GM18907 (cell line): ENCODE data around the gene PTPRD.
"Not testable (repeated sequence)": the region's sequence is repeated elsewhere in the genome, so short reads cannot be mapped to it uniquely, and the experiment has no call there.

Source experiments
- ATAC-seq: cut with Tn5 transposase; IDR thresholded peaks from one replicate; pipeline ENCODE4 v1.9.1; 2021; ENCODE audit warnings: mild to moderate bottlenecking, moderate library complexity; ENCODE audit not compliant: unreplicated experiment

The PTPRD gene

DNA sequence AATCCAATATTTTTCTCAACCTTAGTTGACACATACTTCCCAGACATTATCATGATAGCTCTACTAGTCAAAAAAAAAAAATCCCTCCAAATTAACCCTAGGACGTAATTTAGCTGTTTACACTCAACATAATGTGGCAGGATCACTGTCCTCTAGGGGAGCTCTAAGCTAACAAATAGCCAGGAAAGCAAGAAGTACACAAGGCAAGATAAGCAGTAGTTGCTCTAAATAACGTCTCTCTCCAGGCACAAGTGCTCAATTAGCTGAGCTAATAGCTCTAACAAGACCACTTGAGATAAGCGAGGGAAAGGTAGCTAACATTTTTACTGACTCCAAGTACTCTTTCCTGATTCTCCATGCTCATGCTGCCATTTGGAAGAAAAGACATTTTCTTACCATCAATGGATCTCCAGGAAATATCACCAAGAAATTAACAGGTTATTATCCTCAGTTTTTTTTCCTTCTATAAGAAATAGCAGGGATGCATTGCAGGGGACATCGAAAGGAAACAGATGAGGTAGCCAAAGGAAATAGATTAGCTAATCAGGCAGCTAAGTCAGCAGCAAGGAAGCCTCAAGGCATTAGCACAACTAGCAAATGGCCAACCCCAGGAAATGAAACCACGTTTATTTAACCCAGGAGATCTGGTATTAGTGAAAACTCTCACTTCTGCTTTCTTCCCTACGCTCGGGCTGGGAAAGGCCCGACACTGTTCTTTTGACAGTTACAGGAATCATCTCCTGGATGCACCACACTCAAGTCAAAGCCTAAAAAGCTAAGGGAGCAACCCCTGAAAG, 614.1 kb downstream of the PTPRD start:
- ATAC-seq: peak; percentile 83

DNA sequence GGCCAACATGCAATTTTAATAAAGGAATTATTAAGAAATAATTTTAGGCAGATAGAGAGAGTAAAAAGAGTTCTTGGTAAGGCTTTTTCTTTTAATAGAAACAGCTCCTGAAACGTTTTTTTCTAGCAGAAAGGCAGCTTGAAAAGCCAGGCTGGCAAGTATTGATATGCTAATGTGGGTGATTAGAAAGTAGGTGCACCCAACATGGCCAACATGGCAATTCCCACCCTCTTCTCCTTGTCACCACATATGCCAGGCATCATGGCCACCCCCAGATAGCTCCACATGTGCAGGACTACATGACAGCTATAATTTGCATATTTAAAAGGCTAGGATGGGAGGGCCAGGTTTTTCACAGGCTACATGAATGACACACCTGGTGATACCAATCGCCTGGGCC, 615.2 kb downstream of the PTPRD start:
- no peak for ATAC-seq

DNA sequence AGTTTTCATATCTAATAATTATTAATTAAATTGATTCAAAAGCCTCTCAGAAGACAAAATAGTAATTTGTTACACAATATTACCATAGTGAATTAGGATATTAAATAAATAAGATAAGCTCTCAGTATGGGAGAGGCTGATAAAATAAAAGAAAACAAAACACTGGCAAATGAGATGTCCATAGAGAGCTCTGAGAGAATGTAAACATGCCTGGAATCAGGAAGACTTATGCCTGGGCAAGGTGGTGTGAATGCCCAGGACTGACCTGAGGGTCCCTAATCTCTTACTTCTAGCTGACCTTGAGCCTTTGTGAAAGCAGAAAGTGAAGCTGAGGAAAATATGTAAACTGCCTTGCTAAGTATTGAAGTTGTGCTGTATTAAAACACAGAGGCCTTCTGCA, 616.5 kb downstream of the PTPRD start:
- ATAC-seq: no peak

DNA sequence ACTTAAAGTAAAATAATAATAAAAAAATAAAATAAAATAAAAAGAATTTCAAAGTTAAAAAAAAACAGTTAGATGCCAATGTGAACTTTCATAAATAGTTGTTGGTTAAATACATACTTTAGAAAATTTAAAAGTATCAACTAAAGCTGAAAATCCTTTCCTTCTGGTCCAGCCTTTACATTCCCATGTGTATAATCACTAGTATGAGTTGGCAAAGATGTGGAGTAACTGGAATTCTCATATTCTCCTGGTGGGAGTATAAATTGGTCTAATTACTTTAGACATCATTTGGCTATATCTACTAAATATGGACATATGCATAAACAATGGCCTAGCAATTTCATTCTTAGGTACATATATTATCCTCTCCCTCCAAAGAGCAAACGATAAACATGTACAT, 619.9 kb downstream of the PTPRD start:
- ATAC-seq: no peak

DNA sequence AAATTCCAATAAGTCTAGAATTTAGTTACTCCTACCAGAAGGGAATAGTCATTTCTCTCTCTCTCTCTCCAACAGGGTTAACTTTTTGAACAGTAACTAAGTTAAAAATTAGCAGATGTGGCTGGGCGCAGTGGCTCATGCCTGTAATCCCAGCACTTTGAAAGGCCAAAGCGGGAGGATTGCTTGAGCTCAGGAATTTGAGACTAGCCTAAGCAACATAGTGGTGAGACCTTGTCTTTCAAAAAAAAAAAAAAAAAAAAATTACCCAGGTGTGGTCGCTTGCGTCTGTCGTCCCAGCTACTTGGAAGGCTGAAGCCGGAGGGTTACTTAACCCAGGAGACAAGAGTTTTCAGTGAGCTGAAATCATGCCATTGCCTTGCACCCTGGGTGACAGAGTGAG, 639.7 kb downstream of the PTPRD start:
- no peak for ATAC-seq

DNA sequence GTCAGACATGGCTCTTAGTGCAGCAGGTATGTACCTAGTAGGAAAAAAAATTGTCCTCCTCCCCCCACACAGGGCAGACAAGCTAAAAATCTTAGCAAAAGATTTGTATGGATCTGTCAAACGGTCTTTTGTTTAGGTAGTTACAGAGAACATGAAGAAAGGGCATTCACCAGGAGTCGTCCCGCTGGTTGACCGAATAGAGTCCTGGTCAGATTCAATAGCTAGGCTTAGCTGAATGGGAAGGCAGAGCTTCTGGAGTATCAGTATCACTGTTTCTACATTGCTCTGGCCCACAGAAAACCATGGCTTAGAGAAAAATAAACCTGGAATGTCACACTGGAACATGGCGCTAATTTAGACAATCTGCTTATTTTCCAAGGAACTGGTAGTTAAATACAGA, 642.3 kb downstream of the PTPRD start:
- no peak for ATAC-seq

DNA sequence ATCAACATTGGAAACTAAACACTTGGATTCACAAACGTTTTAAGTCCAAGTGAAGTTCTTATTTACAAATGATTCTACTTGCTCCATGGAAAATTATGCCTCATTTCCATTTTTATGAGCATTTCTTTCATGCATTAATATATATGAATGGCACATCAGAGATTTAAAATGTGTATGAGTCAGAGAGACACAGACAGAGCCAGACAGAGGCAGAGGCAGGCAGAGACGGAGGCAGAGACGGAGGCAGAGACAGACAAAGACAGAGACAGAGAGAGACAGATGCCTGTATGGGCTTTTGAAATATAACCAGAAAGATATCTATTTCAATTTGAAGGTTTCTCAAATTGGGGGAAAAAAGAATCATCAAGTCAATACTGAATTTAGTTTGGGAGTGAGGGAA, 649.0 kb downstream of the PTPRD start:
- ATAC-seq: no peak

DNA sequence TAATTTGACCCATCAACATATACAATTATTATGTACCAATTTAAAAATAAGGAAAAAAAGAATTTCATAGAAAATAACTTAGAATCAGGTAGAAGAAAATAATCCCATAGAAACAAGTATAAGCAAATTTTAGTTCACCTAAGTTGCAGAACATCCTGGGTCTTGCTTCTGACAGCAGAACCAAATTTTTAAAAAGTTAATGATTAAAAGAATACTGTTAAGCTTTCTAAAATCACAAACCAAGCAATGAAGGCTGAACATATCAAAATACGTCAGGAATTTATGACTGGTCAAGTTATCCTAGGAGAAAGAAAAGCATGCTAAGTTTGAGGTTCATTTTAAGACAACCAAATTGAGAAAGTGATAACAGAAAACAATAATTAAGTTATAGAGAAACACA, 650.9 kb downstream of the PTPRD start:
- ATAC-seq: no peak

DNA sequence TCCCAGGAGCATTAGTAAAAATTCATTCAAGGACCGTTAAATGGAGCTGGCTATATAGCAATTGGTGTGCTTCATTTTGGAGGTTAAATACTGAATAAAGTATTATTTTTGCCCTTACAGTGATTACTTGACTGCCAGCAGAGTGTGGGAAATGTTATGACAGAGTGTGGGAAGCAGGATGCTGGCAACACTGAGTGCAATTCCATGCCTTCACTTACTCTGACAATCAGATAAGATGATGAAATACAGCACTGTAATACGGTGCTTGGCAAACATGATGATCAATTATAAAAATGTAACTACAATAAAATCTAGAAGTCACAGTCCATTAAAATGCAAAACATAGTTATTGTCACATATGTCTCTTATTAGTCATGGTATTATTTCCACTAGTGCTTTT, 651.3 kb downstream of the PTPRD start:
- ATAC-seq: no peak

DNA sequence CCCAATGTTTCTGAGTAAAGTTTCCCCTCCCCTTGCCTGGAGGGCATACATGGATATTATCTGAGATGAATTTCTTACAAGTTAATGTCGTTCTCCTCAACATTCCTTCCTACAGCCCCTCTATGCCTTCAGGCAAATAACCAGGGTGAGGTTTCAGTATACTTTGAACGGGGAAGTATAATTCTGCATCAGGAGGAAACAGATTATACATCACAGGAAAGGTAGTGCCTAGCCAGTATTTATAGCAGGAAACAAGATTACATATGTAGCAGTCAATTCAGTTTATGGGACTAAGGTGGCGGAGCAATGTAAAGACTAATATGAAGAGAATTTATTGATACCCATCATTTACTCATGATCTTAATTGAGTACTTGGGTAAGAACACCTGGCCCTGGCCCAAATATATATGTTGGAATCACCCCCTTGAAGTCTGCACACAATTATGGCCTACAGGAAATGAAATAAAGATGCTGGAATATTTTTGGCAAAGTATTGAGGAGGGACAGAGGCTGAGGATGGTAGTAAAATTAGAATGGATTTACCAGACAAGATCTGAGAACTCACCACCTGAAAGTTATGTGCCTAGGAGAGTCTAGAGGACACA, 661.1 kb downstream of the PTPRD start:
- no peak for ATAC-seq

DNA sequence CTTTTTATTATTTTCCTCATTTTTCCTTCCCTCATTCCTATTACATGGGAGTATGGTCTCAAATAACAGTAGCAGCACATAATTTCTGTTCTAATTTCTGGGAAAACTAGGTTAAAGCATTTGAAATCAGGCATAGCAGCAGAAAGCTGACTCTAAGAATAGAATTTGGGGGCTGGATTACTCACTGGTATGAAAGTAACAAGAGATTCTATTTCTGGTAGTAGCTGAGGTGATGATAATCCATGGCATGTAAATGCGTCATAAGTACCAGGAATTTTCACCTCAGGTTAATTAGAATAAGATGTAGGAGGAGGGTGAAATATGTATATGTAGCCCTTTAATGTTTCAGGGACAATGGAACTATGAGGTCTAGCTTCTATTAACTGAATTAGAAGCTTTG, 662.0 kb downstream of the PTPRD start:
- no peak for ATAC-seq

DNA sequence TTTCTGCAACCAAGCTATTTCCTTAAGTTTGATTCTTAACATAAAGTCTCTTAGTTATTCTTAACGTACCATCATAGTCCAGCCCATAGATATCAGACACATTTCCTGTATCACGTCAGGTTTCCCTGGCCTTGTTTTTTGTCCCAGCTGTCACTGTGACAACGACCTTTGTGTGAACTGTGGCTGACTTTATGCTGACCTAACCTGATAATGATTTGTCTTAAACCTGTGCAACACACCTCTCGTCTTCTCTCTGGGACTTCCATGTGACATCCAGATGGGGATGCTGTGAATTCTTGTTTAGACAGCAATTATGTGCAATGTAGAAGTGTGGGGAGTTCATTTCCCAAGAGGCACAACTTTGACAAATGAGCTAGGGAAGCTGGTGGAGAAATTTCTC, 662.8 kb downstream of the PTPRD start:
- ATAC-seq: no peak

DNA sequence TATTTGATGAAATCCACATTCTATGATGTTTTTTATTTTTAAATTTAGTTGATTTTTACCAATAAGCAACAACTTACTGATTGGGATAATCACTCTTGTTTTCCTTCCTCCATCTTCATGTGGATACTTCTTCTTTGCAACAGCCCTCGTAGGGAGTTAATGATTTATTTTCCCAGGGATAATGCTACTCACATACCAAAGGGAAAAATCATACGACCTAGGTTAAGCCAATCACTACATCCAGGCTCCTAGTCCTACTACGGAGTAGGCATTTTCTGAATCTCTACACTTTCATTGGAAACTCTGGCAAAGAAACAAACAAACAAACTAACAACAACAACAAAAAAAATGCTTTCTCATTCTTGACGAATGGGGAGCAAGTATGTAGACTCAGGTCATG, 663.4 kb downstream of the PTPRD start:
- no peak for ATAC-seq

DNA sequence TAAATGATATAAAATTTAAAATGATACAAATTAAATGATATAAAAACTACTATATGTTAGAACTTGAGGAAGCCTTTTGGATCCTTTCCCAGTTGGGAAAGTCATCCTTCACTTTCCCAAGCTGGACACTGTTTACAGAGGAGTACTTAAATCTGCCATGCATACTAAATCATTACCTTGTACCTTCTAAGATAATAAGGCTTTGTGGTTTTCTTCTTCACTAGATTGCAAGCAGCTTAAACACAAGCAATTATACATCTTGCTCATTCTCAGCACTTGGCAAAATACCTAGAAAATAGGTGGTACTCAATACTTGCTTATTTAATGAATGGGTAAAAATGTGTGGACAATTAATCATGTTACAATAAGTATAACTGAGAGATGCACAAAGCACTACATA, 666.8 kb downstream of the PTPRD start:
- ATAC-seq: no peak

DNA sequence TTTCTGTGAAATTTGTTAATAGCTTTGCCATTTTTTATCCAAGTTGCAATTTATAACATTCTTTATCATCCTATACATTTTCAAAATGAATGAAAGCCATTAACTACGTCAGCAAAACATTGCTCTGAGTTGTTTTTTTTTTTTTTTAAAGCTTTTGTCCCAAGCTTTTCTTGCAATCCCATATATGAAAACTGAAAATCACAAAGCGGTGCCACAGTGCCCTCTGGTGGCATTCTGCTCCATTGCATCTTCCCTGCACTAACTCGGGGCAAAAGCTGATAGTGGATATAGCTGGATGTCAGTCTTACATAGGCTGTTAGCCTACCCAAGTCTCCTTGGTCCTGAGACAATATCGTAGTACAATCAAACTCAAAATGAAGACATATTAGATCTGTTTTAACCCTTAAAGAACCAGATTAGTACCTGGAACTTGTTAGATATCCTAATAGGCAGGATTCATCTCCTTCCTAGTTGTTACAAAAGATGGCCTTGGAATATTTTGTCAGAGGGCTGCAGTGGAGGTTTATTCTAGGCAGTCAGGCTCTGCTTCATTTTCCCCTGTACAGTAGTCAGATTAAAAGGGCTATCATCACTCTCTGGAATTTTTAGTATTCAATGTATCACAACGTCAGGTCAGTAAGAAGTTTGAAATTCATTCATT, 669.9 kb downstream of the PTPRD start:
- peak; percentile 78 for ATAC-seq

DNA sequence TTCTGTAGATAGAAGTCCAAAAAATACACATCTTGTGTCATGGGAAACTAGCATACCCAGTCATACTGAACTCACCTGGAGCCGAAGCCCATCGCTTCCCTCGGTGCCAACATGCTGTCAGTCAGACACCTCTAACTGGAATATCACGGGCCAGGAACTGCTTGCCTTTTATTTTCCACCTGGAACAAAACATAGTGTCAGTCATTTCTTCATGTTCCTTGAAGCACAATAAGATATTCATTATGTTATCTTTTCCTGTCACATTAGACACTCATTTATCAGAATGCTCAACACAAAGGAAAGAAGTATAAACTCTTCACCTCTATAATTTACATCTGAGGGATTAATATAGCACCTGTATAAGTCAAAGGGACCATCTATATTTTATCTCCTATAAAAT, 674.4 kb downstream of the PTPRD start:
- no peak for ATAC-seq

DNA sequence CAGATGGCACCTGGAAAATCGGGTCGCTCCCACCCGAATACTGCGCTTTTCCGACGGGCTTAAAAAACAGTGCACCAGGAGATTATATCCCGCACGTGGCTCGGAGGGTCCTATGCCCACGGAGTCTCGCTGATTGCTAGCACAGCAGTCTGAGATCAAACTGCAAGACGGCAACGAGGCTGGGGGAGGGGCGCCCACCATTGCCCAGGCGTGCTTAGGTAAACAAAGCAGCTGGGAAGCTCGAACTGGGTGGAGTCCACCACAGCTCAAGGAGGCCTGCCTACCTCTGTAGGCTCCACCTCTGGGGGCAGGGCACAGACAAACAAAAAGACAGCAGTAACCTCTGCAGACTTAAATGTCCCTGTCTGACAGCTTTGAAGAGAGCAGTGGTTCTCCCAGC, 681.3 kb downstream of the PTPRD start:
- ATAC-seq: not testable (repeated sequence)

DNA sequence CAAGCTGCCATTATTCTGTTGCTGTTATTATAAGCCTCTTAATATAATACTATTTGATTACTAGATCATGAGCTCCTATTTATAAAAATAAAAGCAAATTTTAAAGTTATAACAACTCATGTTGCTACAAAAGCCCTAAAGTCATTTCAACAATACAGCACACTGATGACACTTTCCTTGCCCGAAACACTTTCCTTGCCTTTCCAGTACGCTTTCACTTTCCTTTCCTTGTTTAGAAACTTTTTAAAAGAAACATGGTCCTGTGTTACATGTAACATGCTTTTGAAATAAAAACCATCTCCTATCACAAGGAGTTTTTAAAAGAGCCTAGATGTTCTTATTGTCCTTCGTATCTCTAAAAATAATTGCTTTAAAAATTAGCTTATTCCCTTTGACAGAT, 688.4 kb downstream of the PTPRD start:
- ATAC-seq: peak; percentile 76

DNA sequence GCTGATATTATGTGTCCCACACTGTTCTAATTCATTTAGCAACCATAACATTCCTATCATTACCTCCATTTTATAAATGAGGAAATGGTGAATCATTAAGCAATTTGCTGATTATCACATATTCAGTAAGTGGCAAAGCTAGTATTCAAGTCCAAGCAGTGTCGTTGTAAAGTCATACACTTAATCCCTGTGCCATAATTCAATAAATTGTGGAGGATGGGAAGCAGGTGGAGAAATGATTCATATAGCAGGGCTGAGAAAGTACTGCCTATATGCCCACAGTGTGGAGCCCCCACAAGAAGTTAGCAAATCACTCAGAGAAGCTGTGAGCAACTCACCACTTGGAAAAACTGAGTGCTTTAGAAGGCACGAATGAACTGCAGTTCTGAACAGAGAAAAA, 691.0 kb downstream of the PTPRD start:
- ATAC-seq: no peak

DNA sequence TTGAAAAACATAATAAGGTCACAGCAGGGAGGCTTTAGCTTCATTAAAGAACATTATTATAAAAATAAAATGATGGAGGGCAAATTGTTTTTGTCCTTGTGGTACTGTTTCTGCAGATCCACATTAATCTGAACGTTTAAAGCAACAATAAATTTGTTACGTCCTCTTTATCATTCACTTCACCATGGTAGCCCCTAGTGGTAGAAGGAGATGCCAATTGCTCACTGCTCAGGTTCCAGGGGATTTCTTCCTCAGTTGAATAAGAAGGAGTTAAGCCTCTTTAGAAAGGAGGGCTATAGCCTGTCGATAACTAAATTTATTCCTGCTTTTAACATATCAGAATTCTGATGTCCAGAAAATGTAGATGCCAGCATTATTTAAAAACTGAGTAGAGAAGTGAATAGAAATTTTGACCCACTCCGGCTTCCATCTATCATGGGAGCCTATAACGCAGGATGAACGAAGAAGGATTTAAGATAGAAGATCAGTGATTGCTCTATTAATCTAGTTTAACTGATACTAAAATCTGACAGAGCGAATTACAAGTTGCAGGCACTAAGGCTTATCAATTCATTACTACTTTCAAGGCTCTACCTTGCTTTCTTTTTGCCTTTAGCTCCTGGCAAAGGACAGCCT, 692.3 kb downstream of the PTPRD start:
- no peak for ATAC-seq

DNA sequence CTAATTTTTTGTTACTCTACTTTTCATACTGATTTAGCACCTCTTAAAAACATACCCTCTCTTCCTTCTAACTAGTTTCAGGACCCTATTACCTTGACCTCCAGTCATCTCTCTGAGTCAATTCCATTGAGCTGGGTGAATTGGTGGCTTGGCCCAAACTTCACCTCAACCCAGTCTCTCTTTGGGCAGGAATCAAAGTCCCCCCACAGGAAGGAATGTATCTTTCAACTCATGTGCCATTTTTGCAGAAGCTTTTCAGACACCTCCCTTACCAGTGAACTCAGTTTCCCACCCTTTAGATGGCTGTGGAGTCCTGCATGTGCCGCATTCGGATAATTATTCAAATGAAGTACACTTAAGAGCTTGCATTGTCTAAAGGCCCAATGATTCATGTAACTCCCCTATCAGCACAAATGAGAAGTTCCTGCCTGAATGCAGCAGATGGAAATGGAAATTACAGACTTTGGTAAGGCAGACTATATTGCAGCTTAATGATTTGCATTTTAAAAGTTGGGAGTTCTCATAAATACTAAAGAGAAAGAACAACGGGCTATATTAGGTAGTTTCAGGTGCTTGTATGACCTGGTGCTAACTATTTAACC, 693.5 kb downstream of the PTPRD start:
- no peak for ATAC-seq
